ENCODE data around the gene GALNT12. TPM values are rescaled to one million over a fixed set of nuclear protein-coding genes. Genes with fewer than 3 reads are reported as not detected.

GALNT12 gene
- total RNA-seq, 1 experiment from 2014 or later: 52.9 TPM

- H3K79me2 ChIP-seq (ENCODE audit: low read depth): peaks cover 42% of the 10 kb centered on the region
- TF ChIP-seq EZH2 (IDR thresholded peaks at IDR 0.05; ENCODE audit: low read depth) (no peak), CTCF (conservative IDR thresholded peaks at IDR 0.05) (no peak)
- peaks cover 31% of the 10 kb centered on the region for H3F3A ChIP-seq (ENCODE audit: insufficient read depth, low read depth)
- no TSS peak for BruUV-seq (replicated peaks)
- H3K9me2 ChIP-seq (ENCODE audit: insufficient read depth): no peaks in the 10 kb centered on the region
- ChIA-PET CTCF (interaction anchor here (0.7 kb wide), 1 partner anchor 88 kb away, joined by 3 read pairs; no protein-coding TSS in a partner anchor), POLR2A (ENCODE audit: unreplicated experiment) (interaction anchor here (0.8 kb wide), 1 partner anchor 50 kb away, joined by 5 read pairs; no protein-coding TSS in a partner anchor)
- DNase-seq: peak in 1 of 2 experiments; percentile 63
- no peaks in the 10 kb centered on the region for H3K9me3 ChIP-seq (ENCODE audit: insufficient read depth, low read depth)
- H3K4me1 ChIP-seq (replicated peaks; ENCODE audit: insufficient read depth): peaks cover 52% of the 10 kb centered on the region
- H3K36me3 ChIP-seq (ENCODE audit: low read depth): peaks cover 31% of the 10 kb centered on the region; the same call in 1 of the 2 replicates
- H4K20me1 ChIP-seq (ENCODE audit: insufficient read depth): no peaks in the 10 kb centered on the region
- H2AFZ ChIP-seq: no peak overlapping the region
- 0 out of 2 replicates have a peak overlapping the region, but pooled peaks have one; percentile 11 for H3K4me2 ChIP-seq
- peak overlapping the region; percentile 11; the same call in 1 of the 2 replicates for H3K27ac ChIP-seq
- intact Hi-C loops (cut with micrococcal nuclease; ENCODE audit: unreplicated experiment): no loop called here
- no peaks in the 10 kb centered on the region for H3K27me3 ChIP-seq (ENCODE audit: insufficient read depth, low read depth)
- no peak overlapping the region for H3K4me3 ChIP-seq
Observed at GRCh38 chr9:98786750-98787510, 20.5 kb upstream of the GALNT12 start.

GRCh38 chr9:98787766-98788335 lies 19.6 kb upstream of the GALNT12 start:
- Histone ChIP-seq H3K27me3 (ENCODE audit: insufficient read depth, low read depth) (no peaks in the 10 kb centered on the region), H3K4me1 (replicated peaks; ENCODE audit: insufficient read depth) (peaks cover 53% of the 10 kb centered on the region), H3K4me2 (no peak overlapping the region), H3K9me2 (ENCODE audit: insufficient read depth) (no peaks in the 10 kb centered on the region), H3K9me3 (ENCODE audit: insufficient read depth, low read depth) (no peaks in the 10 kb centered on the region), H3F3A (ENCODE audit: insufficient read depth, low read depth) (peaks cover 31% of the 10 kb centered on the region), H4K20me1 (ENCODE audit: insufficient read depth) (no peaks in the 10 kb centered on the region), H3K79me2 (ENCODE audit: low read depth) (peaks cover 51% of the 10 kb centered on the region), H3K4me3 (no peak overlapping the region), H3K27ac (no peak overlapping the region), H2AFZ (no peak overlapping the region), H3K36me3 (ENCODE audit: low read depth) (peaks cover 27% of the 10 kb centered on the region; the same call in 1 of the 2 replicates)
- BruUV-seq (replicated peaks): no TSS peak
- ChIA-PET CTCF (no interaction called here), POLR2A (ENCODE audit: unreplicated experiment) (interaction anchor here (0.8 kb wide), 1 partner anchor 51 kb away, joined by 5 read pairs; no protein-coding TSS in a partner anchor)
- DNase-seq: no peak
- TF ChIP-seq CTCF (conservative IDR thresholded peaks at IDR 0.05): no peak
- TF ChIP-seq EZH2 (IDR thresholded peaks at IDR 0.05; ENCODE audit: low read depth): no peak
- intact Hi-C loops (cut with micrococcal nuclease; ENCODE audit: unreplicated experiment): no loop called here

- Histone ChIP-seq H3K4me3 (no peak overlapping the region), H4K20me1 (ENCODE audit: insufficient read depth) (no peaks in the 10 kb centered on the region), H3K27me3 (ENCODE audit: insufficient read depth, low read depth) (no peaks in the 10 kb centered on the region), H3K9me3 (ENCODE audit: insufficient read depth, low read depth) (no peaks in the 10 kb centered on the region), H3K4me2 (no peak overlapping the region), H3K27ac (no peak overlapping the region), H3K9me2 (ENCODE audit: insufficient read depth) (no peaks in the 10 kb centered on the region), H2AFZ (no peak overlapping the region), H3K36me3 (ENCODE audit: low read depth) (peaks cover 23% of the 10 kb centered on the region; the same call in 1 of the 2 replicates), H3K79me2 (ENCODE audit: low read depth) (peaks cover 67% of the 10 kb centered on the region), H3K4me1 (replicated peaks; ENCODE audit: insufficient read depth) (peaks cover 52% of the 10 kb centered on the region), H3F3A (ENCODE audit: insufficient read depth, low read depth) (peaks cover 25% of the 10 kb centered on the region; the same call in 1 of the 2 replicates)
- TF ChIP-seq EZH2 (IDR thresholded peaks at IDR 0.05; ENCODE audit: low read depth) (no peak), CTCF (conservative IDR thresholded peaks at IDR 0.05) (no peak)
- DNase-seq: no peak
- intact Hi-C loops (cut with micrococcal nuclease; ENCODE audit: unreplicated experiment): loop anchor here (2.0 to 10.0 kb wide), 7 partner anchors 83 to 715 kb away; no protein-coding TSS in a partner anchor
- BruUV-seq (replicated peaks): no TSS peak
- POLR2A ChIA-PET (ENCODE audit: unreplicated experiment): no interaction called here
- CTCF ChIA-PET: interaction anchor here (0.7 kb wide), 1 partner anchor 483 kb away, joined by 5 read pairs; no protein-coding TSS in a partner anchor
Observed at GRCh38 chr9:98789483-98790133, 17.9 kb upstream of the GALNT12 start.

Data from PC-9 (cell line).